ES-I3 (cell line): ENCODE results near the gene PARD3.

Source experiments
- H3K36me3 ChIP-seq: 2 replicates; pipeline ENCODE4 v1.6.1; 2013; ENCODE audit warnings: mild to moderate bottlenecking, low read length, control low read depth, moderate library complexity; ENCODE audit not compliant: insufficient read depth
- H3K4me1 ChIP-seq: 2 replicates; pipeline ENCODE4 v1.6.1; 2013; ENCODE audit warnings: mild to moderate bottlenecking, control low read depth, low read length; ENCODE audit not compliant: insufficient read depth
- H3K9ac ChIP-seq: 2 replicates; pipeline ENCODE4 v1.6.1; 2013; ENCODE audit warnings: low read depth, mild to moderate bottlenecking, low read length, moderate library complexity
- H3K9me3 ChIP-seq: 2 replicates; pipeline ENCODE4 v1.6.1; 2013; ENCODE audit warnings: mild to moderate bottlenecking, low read length, moderate library complexity; ENCODE audit not compliant: control insufficient read depth, insufficient read depth

Gene PARD3

GRCh38 chr10:34094146-34094696, 720.9 kb downstream of the PARD3 start:
- H3K9me3 ChIP-seq = no peaks in the 10 kb centered on the region
- no peak overlapping the region for H3K9ac ChIP-seq

GRCh38 chr10:34092891-34093290, 722.2 kb downstream of the PARD3 start:
- Histone ChIP-seq H3K9me3 (no peaks in the 10 kb centered on the region), H3K9ac (no peak overlapping the region), H3K36me3 (no peaks in the 10 kb centered on the region), H3K4me1 (no peaks in the 10 kb centered on the region)

More at GRCh38 chr10:34094146-34094696, 720.9 kb downstream of the PARD3 start:
- no peaks in the 10 kb centered on the region for H3K4me1 ChIP-seq
- no peaks in the 10 kb centered on the region for H3K36me3 ChIP-seq

GRCh38 chr10:34091635-34092195, 723.4 kb downstream of the PARD3 start:
- Histone ChIP-seq H3K36me3 (no peaks in the 10 kb centered on the region), H3K9me3 (no peaks in the 10 kb centered on the region), H3K9ac (no peak overlapping the region), H3K4me1 (no peaks in the 10 kb centered on the region)

GRCh38 chr10:34089253-34089652, 725.8 kb downstream of the PARD3 start:
- Histone ChIP-seq H3K9me3 (no peaks in the 10 kb centered on the region), H3K4me1 (no peaks in the 10 kb centered on the region), H3K9ac (no peak overlapping the region), H3K36me3 (no peaks in the 10 kb centered on the region)

- Histone ChIP-seq H3K9me3 (peaks cover 4% of the 10 kb centered on the region; the same call in 1 of the 2 replicates), H3K4me1 (no peaks in the 10 kb centered on the region), H3K9ac (no peak overlapping the region), H3K36me3 (no peaks in the 10 kb centered on the region)
These were observed 726.8 kb downstream of the PARD3 start for GRCh38 chr10:34088208-34088794.

GRCh38 chr10:34087095-34087418, 728.0 kb downstream of the PARD3 start:
- Histone ChIP-seq H3K4me1 (no peaks in the 10 kb centered on the region), H3K9me3 (peaks cover 4% of the 10 kb centered on the region; the same call in 1 of the 2 replicates), H3K36me3 (no peaks in the 10 kb centered on the region), H3K9ac (no peak overlapping the region)

GRCh38 chr10:34083567-34083966, 731.5 kb downstream of the PARD3 start:
- Histone ChIP-seq H3K9ac (no peak overlapping the region), H3K36me3 (no peaks in the 10 kb centered on the region), H3K9me3 (peaks cover 4% of the 10 kb centered on the region; the same call in 1 of the 2 replicates), H3K4me1 (no peaks in the 10 kb centered on the region)

- no peaks in the 10 kb centered on the region for H3K36me3 ChIP-seq
- no peak overlapping the region for H3K9ac ChIP-seq
- H3K9me3 ChIP-seq = peaks cover 4% of the 10 kb centered on the region; the same call in 1 of the 2 replicates
- no peaks in the 10 kb centered on the region for H3K4me1 ChIP-seq
These were observed 733.1 kb downstream of the PARD3 start for GRCh38 chr10:34081948-34082347.

- no peaks in the 10 kb centered on the region for H3K4me1 ChIP-seq
- no peak overlapping the region for H3K9ac ChIP-seq
- no peaks in the 10 kb centered on the region for H3K36me3 ChIP-seq
- peaks cover 4% of the 10 kb centered on the region; the same call in 1 of the 2 replicates for H3K9me3 ChIP-seq
These were observed 733.8 kb downstream of the PARD3 start for GRCh38 chr10:34081347-34081743.

GRCh38 chr10:34080485-34081346, 734.4 kb downstream of the PARD3 start:
- no peaks in the 10 kb centered on the region for H3K4me1 ChIP-seq
- no peak overlapping the region for H3K9ac ChIP-seq
- H3K9me3 ChIP-seq = peaks cover 4% of the 10 kb centered on the region; the same call in 1 of the 2 replicates
- H3K36me3 ChIP-seq = no peaks in the 10 kb centered on the region

- no peaks in the 10 kb centered on the region for H3K4me1 ChIP-seq
- peaks cover 4% of the 10 kb centered on the region; the same call in 1 of the 2 replicates for H3K9me3 ChIP-seq
- no peaks in the 10 kb centered on the region for H3K36me3 ChIP-seq
- H3K9ac ChIP-seq = no peak overlapping the region
These were observed 735.2 kb downstream of the PARD3 start for GRCh38 chr10:34079702-34080484.

- no peak overlapping the region for H3K9ac ChIP-seq
- no peaks in the 10 kb centered on the region for H3K4me1 ChIP-seq
- no peaks in the 10 kb centered on the region for H3K36me3 ChIP-seq
- H3K9me3 ChIP-seq = peaks cover 4% of the 10 kb centered on the region; the same call in 1 of the 2 replicates
These were observed 736.2 kb downstream of the PARD3 start for GRCh38 chr10:34078745-34079470.

GRCh38 chr10:34078017-34078744, 736.9 kb downstream of the PARD3 start:
- Histone ChIP-seq H3K9ac (no peak overlapping the region), H3K36me3 (no peaks in the 10 kb centered on the region), H3K9me3 (no peaks in the 10 kb centered on the region; the same call in 1 of the 2 replicates), H3K4me1 (no peaks in the 10 kb centered on the region)
